Activated CD4-positive, alpha-beta T cell treated with anti-CD3 and anti-CD28 coated beads for 36 hours (primary cell): ENCODE measurements around the gene DNMT3B. TPM values are rescaled to one million over a fixed set of nuclear protein-coding genes. Genes with fewer than 3 reads are reported as not detected.
A peak's percentile ranks its signal among the peaks of the same experiment; 100 is the strongest.
"Not testable (repeated sequence)": the region's sequence is repeated elsewhere in the genome, so short reads cannot be mapped to it uniquely, and the experiment has no call there.

Experiments used
- ATAC-seq: fragments of 200-7000 bp; cut with Tn5 transposase; one replicate; pipeline ENCODE4 v1.10.0; 2021; ENCODE audit warnings: mild to moderate bottlenecking, moderate library complexity
- CTCF ChIA-PET: fragments of 350-600 bp; sonication (Branson Sonifier 250); formaldehyde crosslinking; loops from one replicate; lab custom pipeline; 2021; ENCODE audit warnings: antibody characterized with exemption; lab: Charles Lee
- POLR2A ChIA-PET: fragments of 350-600 bp; sonication (Branson Sonifier 250); formaldehyde crosslinking; loops from one replicate; lab custom pipeline; 2021; ENCODE audit warnings: antibody characterized with exemption, inconsistent platforms; lab: Charles Lee
- DNase-seq: peaks from one replicate; pipeline ENCODE4 v3.0.0-alpha.2; 2020
- H3K27ac Mint-ChIP-seq: one replicate; pipeline ENCODE4 v1.8.0; 2021; ENCODE audit warnings: mixed read lengths
- H3K27me3 Mint-ChIP-seq: one replicate; pipeline ENCODE4 v1.8.0; 2021; ENCODE audit warnings: mixed read lengths
- H3K36me3 Mint-ChIP-seq: one replicate; pipeline ENCODE4 v1.8.0; 2021; ENCODE audit warnings: low read depth, mixed read lengths
- H3K4me1 Mint-ChIP-seq: one replicate; pipeline ENCODE4 v1.8.0; 2021; ENCODE audit warnings: mixed read lengths
- H3K4me3 Mint-ChIP-seq: one replicate; pipeline ENCODE4 v1.8.0; 2021; ENCODE audit warnings: mild to moderate bottlenecking, moderate library complexity, mixed read lengths
- H3K9me3 Mint-ChIP-seq: one replicate; pipeline ENCODE4 v1.8.0; 2021; ENCODE audit warnings: low read depth, mixed read lengths
- intact Hi-C, 2 experiments: fragments of 100-400 bp; cut with DNase I in 1 of 2; cut with micrococcal nuclease in 1 of 2; formaldehyde crosslinking; loops; one replicate each; pipeline versions ENCODE4 v1.14.2 to v1.15.1; 2022 to 2024; cut with DNase I, micrococcal nuclease
- total RNA-seq, 2 experiments: library from RNA; stranded (reverse); gene quantifications; one replicate each; pipeline ENCODE4 v1.2.3, GENCODE V29; 2021

DNMT3B gene
- total RNA-seq, 2 experiments from 2014 or later = 1.4 to 1.6 TPM

DNA sequence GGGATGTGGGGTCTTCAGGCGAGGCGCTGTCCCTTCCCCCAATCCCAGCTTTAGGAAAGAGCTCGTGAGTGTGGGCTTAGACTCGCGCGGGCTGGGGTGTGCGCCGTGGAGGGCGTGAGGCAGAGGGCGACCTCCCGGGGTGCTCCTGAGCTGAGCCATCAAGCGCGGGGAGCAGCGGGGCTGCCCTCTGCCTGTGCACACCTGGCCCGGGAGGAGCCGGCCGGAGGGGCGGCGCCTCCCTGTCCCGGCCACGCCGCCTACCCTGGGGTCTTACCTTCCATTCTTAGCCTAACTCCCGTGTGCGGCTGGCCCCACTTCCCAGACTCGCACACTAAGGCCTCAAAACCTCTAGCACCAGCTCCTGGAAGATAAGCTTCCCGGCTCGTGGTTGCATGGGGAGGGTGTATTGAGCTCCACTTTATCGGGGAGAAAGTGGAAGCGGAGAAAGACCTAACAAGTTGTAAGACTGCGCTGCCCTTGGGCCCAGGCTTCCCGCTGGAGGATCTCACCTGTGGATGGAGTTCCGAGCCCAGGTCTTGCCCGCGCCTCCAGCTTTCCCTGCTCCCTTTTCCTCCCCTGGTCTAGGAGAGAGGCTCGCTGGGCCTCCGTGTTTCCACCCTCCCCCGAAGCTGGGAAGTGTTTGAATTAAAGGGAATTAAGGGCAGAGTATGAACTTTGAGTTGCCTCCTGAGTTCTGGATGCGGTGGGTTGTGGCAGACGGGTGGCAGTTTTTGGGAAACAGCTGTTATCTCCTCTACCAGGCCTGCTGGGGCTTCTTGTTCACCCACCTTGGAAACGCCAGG is 1.2 kb downstream of the DNMT3B start:
- no peaks in the 10 kb centered on the region for H3K36me3 Mint-ChIP-seq
- POLR2A ChIA-PET = interaction anchor here (0.6 kb wide), 1 partner anchor 11 kb away, joined by 4 read pairs; no protein-coding TSS in a partner anchor
- H3K4me1 Mint-ChIP-seq = peaks cover 10% of the 10 kb centered on the region
- peak overlapping the region; percentile 5 for H3K27ac Mint-ChIP-seq
- DNase-seq = peak; percentile 24
- intact Hi-C loops = loop anchor here in 1 of 2 experiments (5.0 kb wide), 1 partner anchor 91 kb away; the partner anchor contains the start of gene C20orf203
- peak overlapping the region; percentile 70 for H3K4me3 Mint-ChIP-seq
- H3K9me3 Mint-ChIP-seq = no peaks in the 10 kb centered on the region
- H3K27me3 Mint-ChIP-seq = peaks cover 7% of the 10 kb centered on the region
- peak; percentile 32 for ATAC-seq
- CTCF ChIA-PET = interaction anchor here (0.6 to 3.6 kb wide), 8 partner anchors 14 to 241 kb away, joined by 3 to 25 read pairs (median 4); partner anchors contain the start of genes C20orf203 and COMMD7

DNA sequence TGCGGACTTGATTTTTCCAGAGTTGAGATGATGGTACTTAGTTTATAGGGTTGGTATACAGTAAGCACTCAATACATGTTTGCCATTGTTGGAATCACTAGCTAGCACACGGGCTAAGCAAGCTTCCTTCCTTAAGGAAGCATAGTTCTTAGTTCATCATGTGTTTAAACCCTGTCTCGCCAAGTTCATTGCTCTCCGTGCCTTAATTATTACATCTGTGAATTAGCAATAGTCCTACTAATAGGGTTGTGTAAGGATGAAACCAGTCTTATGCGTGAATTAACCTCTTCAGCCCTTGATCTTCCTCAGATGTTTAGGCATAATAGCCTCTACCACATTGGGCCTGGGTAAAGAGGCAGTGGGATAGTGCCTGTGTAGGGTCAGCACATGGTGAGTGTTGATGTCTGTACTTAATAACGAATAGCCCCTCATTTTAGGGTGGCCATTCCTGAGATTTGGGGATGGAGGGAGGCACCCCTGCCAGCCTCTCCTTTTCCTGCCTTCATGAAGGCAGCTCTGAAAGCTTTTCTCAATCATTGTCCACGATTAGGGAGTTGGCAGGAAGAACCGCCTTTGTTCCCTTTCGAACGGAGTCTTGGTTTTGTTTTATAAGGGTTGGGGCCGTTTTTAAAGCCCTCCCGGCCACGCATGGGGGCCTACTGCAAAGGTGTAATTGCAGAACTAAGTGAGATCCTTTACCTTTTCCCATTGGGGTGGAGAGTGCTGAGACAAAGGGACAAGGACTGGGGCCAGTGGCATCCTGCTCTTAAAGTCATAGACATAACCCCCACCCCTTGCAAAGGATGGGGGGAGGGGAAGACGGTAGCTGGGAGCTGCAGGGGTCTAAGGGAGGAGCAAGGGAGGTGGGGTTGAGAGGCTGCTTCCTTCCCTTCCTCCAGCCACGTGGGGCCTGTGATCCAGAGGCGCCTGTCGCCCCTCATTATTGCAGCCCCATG is 2.1 kb downstream of the DNMT3B start:
- no peak for DNase-seq
- Mint-ChIP-seq H3K4me3 (no peak overlapping the region), H3K9me3 (no peaks in the 10 kb centered on the region), H3K27me3 (peaks cover 7% of the 10 kb centered on the region), H3K27ac (no peak overlapping the region), H3K36me3 (no peaks in the 10 kb centered on the region), H3K4me1 (peaks cover 10% of the 10 kb centered on the region)
- ChIA-PET CTCF (interaction anchor here (0.7 to 3.6 kb wide), 7 partner anchors 14 to 131 kb away, joined by 3 to 25 read pairs (median 3); partner anchors contain the start of gene C20orf203), POLR2A (no interaction called here)
- intact Hi-C loops = loop anchor here in 1 of 2 experiments (5.0 kb wide), 1 partner anchor 92 kb away; the partner anchor contains the start of gene C20orf203
- ATAC-seq = no peak

- DNase-seq, intact Hi-C loops, H3K9me3 Mint-ChIP-seq, H3K27ac Mint-ChIP-seq, H3K36me3 Mint-ChIP-seq, H3K4me3 Mint-ChIP-seq, H3K27me3 Mint-ChIP-seq, POLR2A ChIA-PET, ATAC-seq: not testable (repeated sequence)
- peaks cover 10% of the 10 kb centered on the region for H3K4me1 Mint-ChIP-seq
- CTCF ChIA-PET = interaction anchor here (0.7 to 3.6 kb wide), 3 partner anchors 12 to 92 kb away, joined by 3 to 25 read pairs (median 4); partner anchors contain the start of gene C20orf203
Measured at GRCh38 chr20:32765230-32765875, 3.2 kb downstream of the DNMT3B start.

GRCh38 chr20:32767418-32768198 is 5.4 kb downstream of the DNMT3B start:
- Mint-ChIP-seq H3K27ac (no peak overlapping the region), H3K36me3 (no peaks in the 10 kb centered on the region), H3K27me3 (peaks cover 4% of the 10 kb centered on the region), H3K4me3 (no peak overlapping the region), H3K4me1 (peaks cover 18% of the 10 kb centered on the region), H3K9me3 (no peaks in the 10 kb centered on the region)
- intact Hi-C loops = no loop called here
- ATAC-seq = no peak
- ChIA-PET POLR2A (interaction anchor here (0.6 kb wide), 2 partner anchors 25 to 50 kb away, joined by 3 read pairs; no protein-coding TSS in a partner anchor), CTCF (interaction anchor here (0.6 to 3.8 kb wide), 3 partner anchors 9 to 928 kb away, joined by 3 to 15 read pairs (median 4); no protein-coding TSS in a partner anchor)
- no peak for DNase-seq

GRCh38 chr20:32772046-32772445 is 9.9 kb downstream of the DNMT3B start:
- no peaks in the 10 kb centered on the region for H3K36me3 Mint-ChIP-seq
- no peaks in the 10 kb centered on the region for H3K27me3 Mint-ChIP-seq
- peaks cover 24% of the 10 kb centered on the region for H3K4me1 Mint-ChIP-seq

GRCh38 chr20:32773223-32773622 is 11.0 kb downstream of the DNMT3B start:
- H3K27me3 Mint-ChIP-seq = no peaks in the 10 kb centered on the region
- intact Hi-C loops = loop anchor here in 1 of 2 experiments (5.0 to 10.0 kb wide), 2 partner anchors 36 to 248 kb away; no protein-coding TSS in a partner anchor
- DNase-seq = no peak
- H3K4me1 Mint-ChIP-seq = peaks cover 24% of the 10 kb centered on the region
- no peak for ATAC-seq
- H3K9me3 Mint-ChIP-seq = no peaks in the 10 kb centered on the region
- no peak overlapping the region for H3K4me3 Mint-ChIP-seq
- ChIA-PET POLR2A (no interaction called here), CTCF (interaction anchor here (0.6 to 1.5 kb wide), 3 partner anchors 36 to 272 kb away, joined by 3 to 5 read pairs (median 4); partner anchors contain the start of gene C20orf203)
- H3K36me3 Mint-ChIP-seq = no peaks in the 10 kb centered on the region
- no peak overlapping the region for H3K27ac Mint-ChIP-seq

More at GRCh38 chr20:32772046-32772445, 9.9 kb downstream of the DNMT3B start:
- POLR2A ChIA-PET = no interaction called here
- Mint-ChIP-seq H3K4me3 (no peak overlapping the region), H3K9me3 (no peaks in the 10 kb centered on the region), H3K27ac (no peak overlapping the region)
- ATAC-seq (no peak), DNase-seq (no peak)
- CTCF ChIA-PET = no interaction called here
- intact Hi-C loops = loop anchor here in 1 of 2 experiments (5.0 to 10.0 kb wide), 2 partner anchors 35 to 247 kb away; no protein-coding TSS in a partner anchor

GRCh38 chr20:32773855-32774254 is 11.7 kb downstream of the DNMT3B start:
- Mint-ChIP-seq H3K36me3 (no peaks in the 10 kb centered on the region), H3K27me3 (no peaks in the 10 kb centered on the region), H3K27ac (no peak overlapping the region), H3K9me3 (no peaks in the 10 kb centered on the region), H3K4me1 (peaks cover 24% of the 10 kb centered on the region), H3K4me3 (no peak overlapping the region)
- intact Hi-C loops = loop anchor here in 1 of 2 experiments (5.0 to 10.0 kb wide), 2 partner anchors 37 to 249 kb away; no protein-coding TSS in a partner anchor
- ChIA-PET POLR2A (interaction anchor here (0.6 kb wide), 1 partner anchor 11 kb away, joined by 4 read pairs; no protein-coding TSS in a partner anchor), CTCF (interaction anchor here (0.6 to 1.5 kb wide), 4 partner anchors 36 to 272 kb away, joined by 3 to 5 read pairs (median 4); partner anchors contain the start of gene C20orf203)
- no peak for ATAC-seq
- no peak for DNase-seq

DNA sequence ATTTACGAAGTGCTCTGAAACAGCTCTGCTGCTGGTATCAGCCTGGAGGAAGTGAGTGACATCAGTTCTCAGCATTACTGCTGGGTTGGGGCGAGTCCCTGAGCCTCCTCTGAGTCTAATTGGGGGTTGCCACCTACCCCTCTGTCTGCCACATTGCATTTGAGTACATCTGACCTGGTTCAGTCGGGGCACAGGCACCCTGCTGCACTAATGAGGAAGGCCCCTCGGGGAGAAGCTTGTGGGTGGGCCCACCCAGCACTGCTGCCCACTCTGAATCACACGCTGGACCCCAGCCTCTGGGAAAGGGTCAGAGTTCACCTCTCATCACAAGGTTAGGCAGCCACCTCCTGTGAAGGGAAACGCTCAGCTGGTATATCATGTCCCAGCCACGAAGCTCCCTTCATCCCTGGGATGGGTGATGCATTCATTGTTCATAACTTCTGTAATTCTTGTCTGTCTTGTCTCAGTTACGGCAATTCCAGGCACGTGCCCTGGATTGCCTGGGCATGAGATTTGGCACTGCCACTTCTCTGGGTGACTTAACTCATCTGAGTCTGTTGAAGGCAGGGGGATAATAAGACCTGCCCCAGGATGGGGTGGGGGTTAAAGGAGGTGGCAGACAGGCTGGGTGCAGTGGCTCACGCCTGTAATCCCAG is 13.3 kb downstream of the DNMT3B start:
- ChIA-PET CTCF (interaction anchor here (0.6 to 6.8 kb wide), 3 partner anchors 33 to 101 kb away, joined by 3 to 192 read pairs (median 7); partner anchors contain the start of gene C20orf203), POLR2A (no interaction called here)
- intact Hi-C loops = loop anchor here in 1 of 2 experiments (10.0 kb wide), 1 partner anchor 251 kb away; no protein-coding TSS in a partner anchor
- ATAC-seq (no peak), DNase-seq (no peak)
- Mint-ChIP-seq H3K4me1 (peaks cover 24% of the 10 kb centered on the region), H3K9me3 (no peaks in the 10 kb centered on the region), H3K4me3 (no peak overlapping the region), H3K27ac (peak overlapping the region; percentile 19), H3K27me3 (no peaks in the 10 kb centered on the region), H3K36me3 (no peaks in the 10 kb centered on the region)
